Breast epithelium (tissue), 3 donors: ENCODE measurements around the gene GDAP1L1.

Source experiments
- POLR2A ChIP-seq: fragments of 450-650 bp; IDR thresholded peaks from one replicate; pipeline ENCODE4 v1.6.1; 2016; ENCODE audit warnings: antibody characterized with exemption, mild to moderate bottlenecking, moderate library complexity
- POLR2AphosphoS5 ChIP-seq, 3 donors: sonication (generic); formaldehyde crosslinking; IDR thresholded peaks; one replicate each; pipeline ENCODE4 v1.6.1; 2017; ENCODE audit warnings: antibody characterized with exemption in 3 of 3
- TF ChIP-seq, protein P1 (sequence below), 3 donors: fragments of 450-650 bp; IDR thresholded peaks; one replicate each; pipeline ENCODE4 v1.5.1; 2016 to 2017; ENCODE audit warnings: antibody characterized with exemption in 3 of 3, mild to moderate bottlenecking in 3 of 3, moderate library complexity in 3 of 3

DNA sequence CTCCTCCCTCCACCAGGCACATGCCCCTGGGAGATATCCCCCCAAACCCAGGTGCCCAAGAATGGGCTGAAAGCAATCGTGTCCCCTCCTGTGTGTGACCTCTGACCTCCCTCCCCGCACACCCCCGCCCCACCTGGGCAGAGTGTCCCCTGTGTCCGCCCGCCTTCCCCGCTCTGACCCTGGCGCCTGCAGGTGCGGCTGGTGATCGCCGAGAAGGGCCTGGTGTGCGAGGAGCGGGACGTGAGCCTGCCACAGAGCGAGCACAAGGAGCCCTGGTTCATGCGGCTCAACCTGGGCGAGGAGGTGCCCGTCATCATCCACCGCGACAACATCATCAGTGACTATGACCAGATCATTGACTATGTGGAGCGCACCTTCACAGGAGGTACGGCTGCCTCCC, 9.9 kb downstream of the GDAP1L1 start:
- TF ChIP-seq, protein P1, sequence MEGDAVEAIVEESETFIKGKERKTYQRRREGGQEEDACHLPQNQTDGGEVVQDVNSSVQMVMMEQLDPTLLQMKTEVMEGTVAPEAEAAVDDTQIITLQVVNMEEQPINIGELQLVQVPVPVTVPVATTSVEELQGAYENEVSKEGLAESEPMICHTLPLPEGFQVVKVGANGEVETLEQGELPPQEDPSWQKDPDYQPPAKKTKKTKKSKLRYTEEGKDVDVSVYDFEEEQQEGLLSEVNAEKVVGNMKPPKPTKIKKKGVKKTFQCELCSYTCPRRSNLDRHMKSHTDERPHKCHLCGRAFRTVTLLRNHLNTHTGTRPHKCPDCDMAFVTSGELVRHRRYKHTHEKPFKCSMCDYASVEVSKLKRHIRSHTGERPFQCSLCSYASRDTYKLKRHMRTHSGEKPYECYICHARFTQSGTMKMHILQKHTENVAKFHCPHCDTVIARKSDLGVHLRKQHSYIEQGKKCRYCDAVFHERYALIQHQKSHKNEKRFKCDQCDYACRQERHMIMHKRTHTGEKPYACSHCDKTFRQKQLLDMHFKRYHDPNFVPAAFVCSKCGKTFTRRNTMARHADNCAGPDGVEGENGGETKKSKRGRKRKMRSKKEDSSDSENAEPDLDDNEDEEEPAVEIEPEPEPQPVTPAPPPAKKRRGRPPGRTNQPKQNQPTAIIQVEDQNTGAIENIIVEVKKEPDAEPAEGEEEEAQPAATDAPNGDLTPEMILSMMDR (IDR thresholded peaks at IDR 0.05) = no peak
- no peak for TF ChIP-seq POLR2A
- TF ChIP-seq POLR2AphosphoS5 (IDR thresholded peaks at IDR 0.05) = no peak
